ENCODE data around the gene POP5. TPM values are rescaled to one million over a fixed set of nuclear protein-coding genes. Genes with fewer than 3 reads are reported as not detected.

Gene POP5
- total RNA-seq: 10 to 100 TPM; 27.9 to 72.0 (median 38.5) TPM

GRCh38 chr12:120580787-120581723, at the start of gene POP5:
TSS of gene POP5 (minus strand) at chr12:120581402. CDS start at chr12:120581362, 40 bp downstream.
- intact Hi-C loops (cut with DNase I): loop anchor here (5.0 to 10.0 kb wide), 3 partner anchors 66 to 514 kb away; no protein-coding TSS in a partner anchor
- Histone ChIP-seq H3K36me3 (peaks cover 22 to 35% of the 10 kb centered on the region in 2 donors), H3K27me3 (no peaks in the 10 kb centered on the region), H3K4me1 (peaks cover 12 to 19% of the 10 kb centered on the region in 2 donors), H3K4me3 (replicated peaks in 1 of 3) (peak within 1 kb of the TSS; percentile 36 to 78 (median 64)), H3K9me3 (no peaks in the 10 kb centered on the region), H3K27ac (peak within 1 kb of the TSS in 2 of 3 donors; percentile 31 to 41)
- TF ChIP-seq CTCF (IDR thresholded peaks at IDR 0.05) (no peak), POLR2A (IDR thresholded peaks at IDR 0.05) (peak in 1 of 2 donors; percentile 82)
- DNase-seq: peak; percentile 98
- 0 to 1% methylated on average over 32 to 50 of the region's 56 CpGs for WGBS, 2 donors

- no peaks in the 10 kb centered on the region for H3K36me3 ChIP-seq
- no peaks in the 10 kb centered on the region for H3K4me1 ChIP-seq
- intact Hi-C loops (cut with DNase I): no loop called here
- no peak overlapping the region for H3K4me3 ChIP-seq (replicated peaks in 1 of 3)
- H3K27me3 ChIP-seq: no peaks in the 10 kb centered on the region
- no peak for TF ChIP-seq POLR2A (IDR thresholded peaks at IDR 0.05)
- no peak for TF ChIP-seq CTCF (IDR thresholded peaks at IDR 0.05)
- no peak overlapping the region for H3K27ac ChIP-seq
- DNase-seq: peak in 1 of 2 donors; percentile 5
- no peaks in the 10 kb centered on the region for H3K9me3 ChIP-seq
- 69 to 74% methylated on average over 15 of the region's 15 CpGs for WGBS, 2 donors
Measured at GRCh38 chr12:120630104-120630892, 49.1 kb upstream of the POP5 start.

- DNase-seq: no peak
- no peak overlapping the region for H3K4me3 ChIP-seq (replicated peaks in 1 of 3)
- H3K27me3 ChIP-seq: no peaks in the 10 kb centered on the region
- intact Hi-C loops (cut with DNase I): no loop called here
- no peaks in the 10 kb centered on the region for H3K4me1 ChIP-seq
- no peak overlapping the region for H3K27ac ChIP-seq
- 37 to 51% methylated on average over 4 of the region's 4 CpGs for WGBS, 2 donors
- H3K36me3 ChIP-seq: no peaks in the 10 kb centered on the region
- no peaks in the 10 kb centered on the region for H3K9me3 ChIP-seq
- TF ChIP-seq POLR2A (IDR thresholded peaks at IDR 0.05): no peak
Measured at GRCh38 chr12:120628919-120629318, 47.7 kb upstream of the POP5 start.

- intact Hi-C loops (cut with DNase I): no loop called here
- Histone ChIP-seq H3K27me3 (no peaks in the 10 kb centered on the region), H3K36me3 (no peaks in the 10 kb centered on the region), H3K27ac (no peak overlapping the region), H3K4me1 (no peaks in the 10 kb centered on the region), H3K9me3 (no peaks in the 10 kb centered on the region), H3K4me3 (replicated peaks in 1 of 3) (no peak overlapping the region)
- WGBS, 2 donors: 71 to 74% methylated on average over 21 to 26 of the region's 26 CpGs
- no peak for TF ChIP-seq POLR2A (IDR thresholded peaks at IDR 0.05)
- no peak for TF ChIP-seq CTCF (IDR thresholded peaks at IDR 0.05)
- DNase-seq: peak in 1 of 2 donors; percentile 36
Measured at GRCh38 chr12:120625557-120626419, 44.6 kb upstream of the POP5 start.

GRCh38 chr12:120620624-120621023, 39.4 kb upstream of the POP5 start:
- Histone ChIP-seq H3K27ac (no peak overlapping the region), H3K36me3 (no peaks in the 10 kb centered on the region), H3K27me3 (no peaks in the 10 kb centered on the region), H3K4me1 (no peaks in the 10 kb centered on the region), H3K4me3 (replicated peaks in 1 of 3) (no peak overlapping the region), H3K9me3 (no peaks in the 10 kb centered on the region)
- intact Hi-C loops (cut with DNase I): no loop called here
- no peak for DNase-seq
- WGBS, 2 donors: 92 to 93% methylated on average over 1 to 2 of the region's 2 CpGs
- TF ChIP-seq CTCF (IDR thresholded peaks at IDR 0.05): no peak
- no peak for TF ChIP-seq POLR2A (IDR thresholded peaks at IDR 0.05)

Data from thyroid gland (tissue), 4 donors.